Stimulated activated CD4-positive, alpha-beta T cell treated with anti-CD3 and anti-CD28 coated beads, Interleukin-4, amount 100 ng/mL, for 4 hours (primary cell): ENCODE measurements around the gene PTGS2.

Experiments
- DNase-seq, 2 experiments: peaks; one replicate each; pipeline ENCODE4 v3.0.0-alpha.2; 2020

The PTGS2 gene

DNA sequence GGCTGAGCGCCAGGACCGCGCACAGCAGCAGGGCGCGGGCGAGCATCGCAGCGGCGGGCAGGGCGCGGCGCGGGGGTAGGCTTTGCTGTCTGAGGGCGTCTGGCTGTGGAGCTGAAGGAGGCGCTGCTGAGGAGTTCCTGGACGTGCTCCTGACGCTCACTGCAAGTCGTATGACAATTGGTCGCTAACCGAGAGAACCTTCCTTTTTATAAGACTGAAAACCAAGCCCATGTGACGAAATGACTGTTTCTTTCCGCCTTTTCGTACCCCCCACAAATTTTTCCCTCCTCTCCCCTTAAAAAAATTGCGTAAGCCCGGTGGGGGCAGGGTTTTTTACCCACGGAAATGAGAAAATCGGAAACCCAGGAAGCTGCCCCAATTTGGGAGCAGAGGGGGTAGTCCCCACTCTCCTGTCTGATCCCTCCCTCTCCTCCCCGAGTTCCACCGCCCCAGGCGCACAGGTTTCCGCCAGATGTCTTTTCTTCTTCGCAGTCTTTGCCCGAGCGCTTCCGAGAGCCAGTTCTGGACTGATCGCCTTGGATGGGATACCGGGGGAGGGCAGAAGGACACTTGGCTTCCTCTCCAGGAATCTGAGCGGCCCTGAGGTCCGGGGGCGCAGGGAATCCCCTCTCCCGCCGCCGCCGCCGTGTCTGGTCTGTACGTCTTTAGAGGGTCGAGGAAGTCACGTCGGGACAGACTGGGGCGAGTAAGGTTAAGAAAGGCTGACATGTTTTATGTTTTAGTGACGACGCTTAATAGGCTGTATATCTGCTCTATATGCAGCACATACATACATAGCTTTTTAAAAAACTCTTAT is at the start of gene PTGS2:
TSS of gene PTGS2 (minus strand) at position 179 of the 817 bp plus-strand sequence. CDS start at position 46, 133 bp downstream.
- peak; percentile 20 to 22 for DNase-seq

DNA sequence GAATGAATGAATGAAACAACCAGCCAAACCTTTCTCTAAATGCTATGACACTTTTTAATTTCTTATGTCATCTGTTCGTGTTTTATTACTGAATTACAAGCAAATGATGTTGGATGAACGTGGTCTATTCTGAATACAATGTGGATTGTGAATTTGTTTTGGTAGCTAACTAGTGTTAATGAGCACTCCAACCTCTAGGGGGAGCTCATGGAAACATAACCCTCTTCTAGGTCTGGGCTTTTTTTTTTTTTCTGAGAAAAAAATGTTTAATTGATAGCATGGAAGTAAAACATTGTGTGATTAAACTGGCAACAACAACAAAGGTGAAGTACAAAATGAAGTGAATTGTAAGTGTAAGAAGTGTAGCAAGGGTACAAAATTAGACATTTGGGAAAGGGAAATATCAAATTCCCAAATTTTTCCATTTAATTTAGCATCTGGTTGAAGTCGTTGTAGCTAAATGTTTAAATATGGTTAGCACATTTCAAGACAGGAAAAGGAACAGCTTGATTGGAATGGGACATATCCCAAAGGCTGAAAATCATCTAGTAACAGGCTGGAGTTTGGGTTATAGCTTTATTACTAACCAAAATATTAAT is 42.6 kb upstream of the PTGS2 start:
- DNase-seq: no peak

DNA sequence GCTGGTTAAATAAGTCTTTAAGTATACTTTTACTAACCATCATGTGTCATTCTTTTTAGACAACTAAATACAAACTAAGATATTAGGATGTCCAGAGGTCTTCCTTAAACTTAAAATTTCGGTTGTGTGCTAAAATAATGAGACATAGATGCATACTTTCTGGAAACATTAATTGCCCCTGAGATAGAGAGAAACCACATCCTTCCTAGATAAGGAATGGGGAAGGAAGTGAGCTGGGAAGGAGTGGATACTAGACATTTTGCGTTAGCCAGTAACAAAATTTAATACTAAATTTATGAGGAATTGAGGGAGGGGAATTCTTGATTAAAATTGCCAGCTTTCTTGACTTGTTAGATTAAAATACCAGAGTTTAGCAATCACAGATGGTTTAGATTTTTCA is 37.1 kb upstream of the PTGS2 start:
- DNase-seq: no peak

DNA sequence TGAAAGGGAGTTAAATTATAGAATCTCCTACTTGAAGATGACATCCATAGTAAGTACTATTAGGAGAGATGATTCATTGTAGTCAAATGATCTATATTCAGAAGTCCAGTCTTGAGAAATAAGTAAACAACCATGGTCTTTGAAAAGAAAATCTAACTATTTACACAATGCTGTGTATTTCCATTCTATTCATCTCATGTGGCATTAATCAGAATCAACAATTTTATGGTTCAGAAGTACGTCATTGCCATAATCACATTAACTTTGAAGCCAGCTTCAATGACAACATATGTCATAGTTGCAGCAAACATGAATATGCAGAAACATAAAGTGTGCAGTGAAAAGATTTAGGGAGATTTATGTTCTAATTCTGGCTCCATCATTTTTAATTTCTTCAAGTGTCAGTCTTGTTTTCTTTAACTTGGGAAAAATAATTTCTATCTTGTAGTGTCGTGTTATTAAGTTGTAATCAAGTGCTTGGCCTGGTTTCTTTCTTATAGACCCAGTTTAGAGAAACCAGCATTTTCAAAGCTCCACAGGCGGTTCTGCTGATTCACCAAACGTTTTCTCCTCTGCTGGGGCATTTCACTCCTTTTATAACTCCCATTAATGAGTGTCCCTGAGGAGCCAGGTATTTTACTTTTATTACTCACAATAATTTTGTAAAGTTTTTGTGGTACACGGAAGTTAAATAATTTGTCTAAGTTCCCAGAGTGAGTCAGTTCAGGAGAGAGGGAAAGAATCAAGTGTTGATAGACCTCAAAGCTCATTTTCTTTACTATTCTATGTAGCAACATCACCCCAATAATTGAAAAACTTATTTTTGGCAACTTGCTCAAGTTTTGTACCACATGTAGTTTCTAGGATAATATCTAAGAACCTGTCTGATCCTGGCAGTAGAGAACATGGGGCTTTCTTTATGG is 35.9 kb upstream of the PTGS2 start:
- DNase-seq: no peak

- no peak for DNase-seq
Measured at GRCh38 chr1:186710696-186711095, 30.5 kb upstream of the PTGS2 start.

DNA sequence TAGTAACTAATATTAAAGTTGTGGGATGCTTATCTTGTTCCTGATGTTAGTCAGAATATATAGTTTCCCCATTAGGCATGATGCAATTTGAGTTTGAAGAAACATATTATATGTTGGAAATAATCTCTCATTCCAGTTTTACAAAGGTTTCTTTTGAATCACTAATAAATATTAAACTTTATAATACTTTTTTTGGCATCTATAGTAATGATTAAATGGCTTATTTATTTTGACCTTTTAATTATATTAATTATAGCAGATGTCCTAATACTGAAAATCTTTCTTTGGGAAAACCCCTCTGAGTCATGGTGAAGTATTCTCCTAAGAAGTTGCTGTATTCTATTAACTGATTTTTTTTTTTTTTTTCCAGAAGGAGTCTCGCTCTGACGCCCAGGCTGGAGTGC is 28.5 kb upstream of the PTGS2 start:
- no peak for DNase-seq

- DNase-seq: no peak
Measured at GRCh38 chr1:186703209-186703766, 23.1 kb upstream of the PTGS2 start.

DNA sequence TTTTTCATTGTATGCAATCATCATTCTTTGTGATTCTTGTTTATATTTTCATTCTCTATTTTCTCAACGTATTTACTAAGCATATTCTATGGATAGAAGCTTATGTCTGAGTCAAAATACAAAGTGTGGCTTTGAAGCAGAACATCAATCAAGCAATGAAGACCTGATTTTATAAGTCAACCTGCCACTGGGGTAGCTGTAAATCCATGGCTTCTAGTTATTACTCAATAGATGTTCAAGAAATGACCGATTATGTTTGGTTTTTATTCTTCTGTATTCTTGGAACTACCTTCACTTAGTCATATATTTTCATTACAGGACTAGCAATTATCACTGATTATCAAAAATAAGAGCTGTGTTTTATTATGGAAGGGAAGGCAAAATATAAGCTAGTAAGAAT is 20.5 kb upstream of the PTGS2 start:
- no peak for DNase-seq

GRCh38 chr1:186699519-186699918 is 19.3 kb upstream of the PTGS2 start:
- no peak for DNase-seq

- DNase-seq: no peak
Measured at GRCh38 chr1:186689907-186690306, 9.7 kb upstream of the PTGS2 start.

- DNase-seq: no peak
Measured at GRCh38 chr1:186689376-186689775, 9.2 kb upstream of the PTGS2 start.

DNA sequence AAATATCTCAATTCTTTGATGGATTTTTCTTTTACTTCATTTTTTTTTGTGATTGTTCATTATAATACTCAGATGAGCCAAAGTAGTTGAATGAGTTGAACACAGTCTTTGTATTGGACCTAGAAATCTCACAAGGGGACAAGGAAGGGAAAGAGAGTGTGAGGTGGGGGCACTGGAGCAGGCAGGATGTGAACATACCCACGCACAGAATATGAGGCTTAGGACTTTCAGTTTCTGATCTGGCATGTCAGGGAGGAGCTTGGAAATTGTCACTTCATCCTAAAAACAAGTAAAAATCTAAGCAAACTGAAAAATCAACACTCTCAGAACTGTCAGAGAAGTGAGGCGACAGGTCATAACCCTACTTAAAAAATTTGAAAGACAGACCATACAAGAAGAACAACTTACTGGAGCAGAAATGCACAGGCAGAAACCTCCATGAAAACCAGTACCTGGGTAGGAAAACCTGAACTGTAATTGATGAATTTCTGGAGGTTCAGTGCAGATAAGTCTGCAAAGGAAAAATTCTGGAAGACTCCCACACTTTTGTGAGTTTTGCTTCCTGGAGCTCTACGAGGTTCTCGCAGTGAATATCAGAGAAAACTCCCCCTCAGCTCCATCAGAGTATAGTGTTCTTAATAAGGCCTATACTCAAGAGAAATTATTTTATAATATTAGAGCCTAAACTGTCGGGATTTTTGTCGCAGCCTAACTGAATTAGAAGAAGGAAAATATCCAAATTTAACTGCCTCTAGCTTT is 3.6 kb upstream of the PTGS2 start:
- DNase-seq: no peak

GRCh38 chr1:186682736-186683135 is 2.5 kb upstream of the PTGS2 start:
- no peak for DNase-seq

GRCh38 chr1:186681801-186682200 is 1.6 kb upstream of the PTGS2 start:
- DNase-seq: no peak

GRCh38 chr1:186681121-186681520 is 898 bp upstream of the PTGS2 start:
- DNase-seq: no peak

- no peak for DNase-seq
Measured at GRCh38 chr1:186679924-186680244, 339 bp downstream of the PTGS2 start.

GRCh38 chr1:186678155-186678554 is 2.1 kb downstream of the PTGS2 start:
- no peak for DNase-seq

GRCh38 chr1:186672596-186672995 is 7.6 kb downstream of the PTGS2 start:
- no peak for DNase-seq

- no peak for DNase-seq
Measured at GRCh38 chr1:186672131-186672530, 8.1 kb downstream of the PTGS2 start.

DNA sequence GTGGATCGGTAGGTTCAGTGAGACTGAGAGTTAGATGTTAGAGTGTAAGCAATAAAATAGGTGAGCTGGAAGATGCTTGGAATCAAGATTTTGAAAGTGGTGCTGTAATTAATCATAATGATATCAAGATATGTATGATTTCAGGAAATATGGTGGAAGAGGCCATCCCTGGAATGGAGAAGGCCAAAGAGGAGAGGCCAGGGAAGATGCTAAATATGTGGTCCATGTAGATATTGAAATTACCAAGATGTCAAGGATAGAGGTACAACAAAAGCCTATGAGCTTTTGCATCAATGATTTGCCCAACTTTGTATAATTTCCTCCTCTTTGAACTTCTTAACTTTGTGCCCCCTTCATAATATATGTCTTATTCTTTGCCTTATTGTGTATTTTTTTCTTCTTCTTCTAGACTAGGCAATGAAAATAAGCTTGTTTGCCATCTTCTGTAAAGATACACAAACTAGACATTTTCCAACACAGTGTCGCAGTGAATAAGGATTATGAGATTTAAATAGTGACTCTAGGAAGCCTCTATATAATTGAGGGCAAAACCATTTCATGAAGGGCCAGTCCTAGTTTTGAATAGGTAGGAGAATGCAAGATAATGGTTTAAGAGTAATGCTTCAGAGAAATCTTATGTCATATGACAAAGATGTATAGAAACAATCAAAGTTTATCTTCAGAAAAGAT is 8.9 kb downstream of the PTGS2 start:
- DNase-seq: no peak

DNA sequence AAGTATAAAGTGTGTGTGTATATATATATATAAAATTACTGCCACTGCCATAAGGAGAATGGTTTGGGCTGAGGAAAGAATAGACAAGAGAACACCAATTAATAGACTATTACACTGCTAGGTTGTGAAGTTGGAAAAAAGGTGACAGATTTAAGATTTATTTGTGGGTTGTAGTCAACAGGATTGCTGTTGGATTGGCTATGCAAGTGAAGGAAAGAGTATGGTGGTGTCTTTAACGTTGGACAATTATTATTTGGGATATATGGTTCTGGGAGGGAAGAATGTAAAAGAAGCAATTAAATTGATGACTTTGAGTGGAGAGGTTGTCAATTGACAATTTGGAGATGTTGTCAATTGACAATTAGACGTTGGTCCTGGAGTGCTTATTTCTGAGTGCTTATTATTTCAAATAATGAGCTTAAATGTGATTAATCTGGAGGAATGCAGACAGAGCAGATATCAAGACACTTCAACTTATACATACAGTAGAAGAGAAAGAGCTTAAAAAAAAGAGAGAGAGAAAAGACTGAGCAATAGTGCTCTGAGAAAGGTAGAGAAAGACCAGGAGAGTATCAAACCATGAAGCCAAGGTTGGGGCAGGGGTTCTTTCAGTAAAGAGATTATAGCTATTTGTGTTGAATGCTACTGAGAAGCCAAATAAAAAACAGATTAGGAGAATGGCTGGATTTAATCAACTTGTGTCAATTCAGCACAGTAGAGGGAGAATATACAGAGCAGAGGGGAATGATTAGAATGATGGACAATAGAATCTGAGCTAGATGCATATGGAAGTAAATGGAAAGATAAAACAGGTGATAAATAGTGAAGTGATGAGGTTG is 9.7 kb downstream of the PTGS2 start:
- no peak for DNase-seq
